SK-N-SH (cell line): Measurements from ENCODE around the gene ZNF679.

Experiments
- CTCF ChIP-seq: fragments of 200-600 bp; sonication (generic); IDR thresholded peaks from 2 replicates; pipeline ENCODE4 v1.6.1; 2017; ENCODE audit warnings: antibody characterized with exemption, mild to moderate bottlenecking, moderate library complexity
- EP300 ChIP-seq, 2 experiments: IDR thresholded peaks; 2 replicates each; pipeline versions ENCODE4 v1.4.0 to v1.6.1; 2012; ENCODE audit warnings: borderline replicate concordance in 1 of 2, low read depth in 1 of 2, low read length in 1 of 2
- FOXM1 ChIP-seq: IDR thresholded peaks from 2 replicates; pipeline ENCODE4 v1.4.0; 2012; ENCODE audit warnings: low read depth, mild to moderate bottlenecking
- MAX ChIP-seq: IDR thresholded peaks from 2 replicates; pipeline ENCODE4 v1.4.0; 2012; ENCODE audit warnings: low read depth
- NRF1 ChIP-seq: IDR thresholded peaks from 2 replicates; pipeline ENCODE4 v1.6.1; 2012; ENCODE audit warnings: low read depth, mild to moderate bottlenecking, low read length
- POLR2AphosphoS5 ChIP-seq: IDR thresholded peaks from 2 replicates; pipeline ENCODE4 v1.6.1; 2012; ENCODE audit warnings: low read depth, low read length
- RCOR1 ChIP-seq: fragments of 150-350 bp; IDR thresholded peaks from 2 replicates; pipeline ENCODE4 v1.6.1; 2017; ENCODE audit warnings: antibody characterized with exemption, low read length
- TAF1 ChIP-seq: IDR thresholded peaks from 2 replicates; pipeline ENCODE4 v1.6.1; 2012; ENCODE audit warnings: low read depth, mild to moderate bottlenecking, low read length, moderate library complexity, borderline replicate concordance
- TCF12 ChIP-seq: IDR thresholded peaks from 2 replicates; pipeline ENCODE4 v1.4.0; 2012
- USF1 ChIP-seq: IDR thresholded peaks from 2 replicates; pipeline ENCODE4 v1.4.0; 2012; ENCODE audit warnings: low read depth, borderline replicate concordance

- TF ChIP-seq POLR2AphosphoS5 (no peak), CTCF (no peak), EP300 (IDR thresholded peaks at IDR 0.05; ENCODE audit: borderline replicate concordance in 1 of 2, low read depth in 1 of 2, low read length in 1 of 2) (no peak), TCF12 (no peak), RCOR1 (no peak), FOXM1 (no peak), NRF1 (no peak), MAX (no peak), USF1 (no peak), TAF1 (no peak)
These were observed 49.4 kb downstream of the ZNF679 start for GRCh38 chr7:64277630-64278029.
